GM12801 (cell line): Measurements from ENCODE around the gene MPPED2.

Source experiments
- TF ChIP-seq, protein P1 (sequence below): IDR thresholded peaks from one replicate; pipeline ENCODE4 v1.5.1; 2011; ENCODE audit warnings: control low read depth; ENCODE audit not compliant: insufficient read length; ENCODE audit errors: extremely low read depth

MPPED2 gene

GRCh38 chr11:30522536-30523243 lies 63.5 kb downstream of the MPPED2 start:
- TF ChIP-seq, protein P1, sequence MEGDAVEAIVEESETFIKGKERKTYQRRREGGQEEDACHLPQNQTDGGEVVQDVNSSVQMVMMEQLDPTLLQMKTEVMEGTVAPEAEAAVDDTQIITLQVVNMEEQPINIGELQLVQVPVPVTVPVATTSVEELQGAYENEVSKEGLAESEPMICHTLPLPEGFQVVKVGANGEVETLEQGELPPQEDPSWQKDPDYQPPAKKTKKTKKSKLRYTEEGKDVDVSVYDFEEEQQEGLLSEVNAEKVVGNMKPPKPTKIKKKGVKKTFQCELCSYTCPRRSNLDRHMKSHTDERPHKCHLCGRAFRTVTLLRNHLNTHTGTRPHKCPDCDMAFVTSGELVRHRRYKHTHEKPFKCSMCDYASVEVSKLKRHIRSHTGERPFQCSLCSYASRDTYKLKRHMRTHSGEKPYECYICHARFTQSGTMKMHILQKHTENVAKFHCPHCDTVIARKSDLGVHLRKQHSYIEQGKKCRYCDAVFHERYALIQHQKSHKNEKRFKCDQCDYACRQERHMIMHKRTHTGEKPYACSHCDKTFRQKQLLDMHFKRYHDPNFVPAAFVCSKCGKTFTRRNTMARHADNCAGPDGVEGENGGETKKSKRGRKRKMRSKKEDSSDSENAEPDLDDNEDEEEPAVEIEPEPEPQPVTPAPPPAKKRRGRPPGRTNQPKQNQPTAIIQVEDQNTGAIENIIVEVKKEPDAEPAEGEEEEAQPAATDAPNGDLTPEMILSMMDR: no peak

DNA sequence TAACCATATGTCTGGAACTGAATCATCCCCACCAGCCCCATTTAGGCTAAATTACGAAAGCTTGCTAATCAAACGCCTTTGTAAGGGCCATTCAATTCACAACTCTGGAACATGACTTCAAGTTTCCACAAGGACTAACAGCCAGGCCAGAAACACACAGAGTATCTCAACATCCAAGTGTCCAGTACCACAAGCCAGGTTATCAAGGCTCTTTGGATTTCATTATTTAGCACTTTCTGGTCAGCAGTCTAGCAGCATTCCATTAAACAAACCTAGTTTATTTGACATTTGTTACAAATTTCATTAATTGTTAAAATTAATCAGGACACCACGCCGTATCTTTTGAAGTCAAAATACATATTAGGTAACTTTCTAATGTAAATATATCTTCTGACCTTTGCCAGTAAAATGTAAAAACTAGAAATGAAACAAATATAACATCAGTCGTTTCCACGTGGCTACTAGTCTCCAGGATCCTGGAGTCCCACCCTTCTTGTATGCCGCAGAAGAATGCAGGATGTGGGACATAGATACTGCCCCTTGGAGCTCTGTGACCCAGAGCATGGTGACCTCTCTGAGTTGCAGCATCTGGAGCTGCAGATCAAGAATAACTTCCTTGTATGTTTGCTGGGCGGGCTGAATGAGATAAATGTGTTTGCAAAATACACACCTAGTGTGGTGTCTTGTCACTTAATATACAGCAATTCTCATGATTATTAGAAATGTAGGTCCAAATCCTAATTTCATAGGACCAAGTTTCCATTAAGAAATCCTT lies 64.7 kb downstream of the MPPED2 start:
- TF ChIP-seq, protein P1: no peak

DNA sequence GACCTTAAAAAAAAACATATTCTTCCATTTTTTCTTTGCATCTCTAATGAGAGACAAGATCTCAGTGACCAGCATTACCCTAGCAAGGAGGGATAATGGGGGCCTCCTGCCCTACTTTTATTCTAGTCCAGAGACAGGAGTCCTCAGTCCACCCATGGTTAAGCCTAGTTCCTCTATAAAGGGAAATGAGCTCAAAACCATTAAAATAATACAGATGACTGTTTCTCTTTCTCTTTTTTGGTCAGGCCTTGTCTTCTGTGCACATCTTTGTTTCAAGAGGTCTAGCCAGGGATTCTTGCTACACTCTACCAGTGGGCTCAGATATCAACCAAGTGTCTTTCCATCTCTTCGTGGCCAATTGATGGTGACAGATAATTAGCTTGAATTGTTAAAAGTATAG lies 73.1 kb downstream of the MPPED2 start:
- TF ChIP-seq, protein P1: no peak

DNA sequence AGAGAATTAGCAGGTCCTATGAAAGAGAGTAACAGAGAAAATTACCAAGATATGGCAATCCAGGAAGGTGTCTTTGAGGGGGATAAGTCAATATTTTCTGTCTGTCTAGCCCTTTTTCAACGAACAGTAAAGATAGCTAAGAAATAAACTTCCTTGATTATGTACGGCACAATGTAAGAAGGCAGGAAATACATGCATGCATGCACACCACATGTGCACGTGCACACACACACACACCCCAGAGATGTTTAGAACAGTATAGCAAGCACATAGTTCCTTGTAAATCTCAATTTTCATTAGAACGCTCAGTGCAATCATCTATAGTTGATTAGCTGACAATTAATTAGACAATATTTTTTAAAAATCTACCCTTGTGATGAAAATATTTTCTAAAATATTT lies 74.7 kb downstream of the MPPED2 start:
- TF ChIP-seq, protein P1: no peak

- TF ChIP-seq, protein P1: no peak
Measured at GRCh38 chr11:30510750-30511149, 75.4 kb downstream of the MPPED2 start.

- TF ChIP-seq, protein P1: no peak
Measured at GRCh38 chr11:30509364-30509763, 76.8 kb downstream of the MPPED2 start.

- TF ChIP-seq, protein P1: no peak
Measured at GRCh38 chr11:30508594-30508993, 77.6 kb downstream of the MPPED2 start.
